Activated naive CD4-positive, alpha-beta T cell treated with anti-CD3 and anti-CD28 coated beads, Interleukin-2, amount 50 U/mL, for 24 hours (primary cell): ENCODE measurements around the gene PTPN11.

Experiments used
- H3K27ac Mint-ChIP-seq: one replicate; pipeline ENCODE4 v1.8.0; 2021; ENCODE audit warnings: mild to moderate bottlenecking, mixed read lengths
- H3K27me3 Mint-ChIP-seq: one replicate; pipeline ENCODE4 v1.8.0; 2021; ENCODE audit warnings: mixed read lengths
- H3K36me3 Mint-ChIP-seq: one replicate; pipeline ENCODE4 v1.8.0; 2021; ENCODE audit warnings: mixed read lengths
- H3K4me1 Mint-ChIP-seq: one replicate; pipeline ENCODE4 v1.8.0; 2021; ENCODE audit warnings: mixed read lengths
- H3K4me3 Mint-ChIP-seq: one replicate; pipeline ENCODE4 v1.8.0; 2021; ENCODE audit warnings: mild to moderate bottlenecking, mixed read lengths
- H3K9me3 Mint-ChIP-seq: one replicate; pipeline ENCODE4 v1.8.0; 2021; ENCODE audit warnings: mixed read lengths

PTPN11 gene

GRCh38 chr12:112532106-112532505, 113.4 kb downstream of the PTPN11 start:
- Mint-ChIP-seq H3K27ac (no peak overlapping the region), H3K36me3 (no peaks in the 10 kb centered on the region), H3K4me1 (no peaks in the 10 kb centered on the region), H3K9me3 (no peaks in the 10 kb centered on the region), H3K27me3 (peaks cover 4% of the 10 kb centered on the region), H3K4me3 (no peak overlapping the region)

- Mint-ChIP-seq H3K4me3 (no peak overlapping the region), H3K27ac (no peak overlapping the region), H3K36me3 (no peaks in the 10 kb centered on the region), H3K4me1 (peaks cover 6% of the 10 kb centered on the region), H3K27me3 (peaks cover 4% of the 10 kb centered on the region), H3K9me3 (no peaks in the 10 kb centered on the region)
Measured at GRCh38 chr12:112533528-112533927, 114.8 kb downstream of the PTPN11 start.

GRCh38 chr12:112535017-112535416, 116.3 kb downstream of the PTPN11 start:
- Mint-ChIP-seq H3K27me3 (peaks cover 4% of the 10 kb centered on the region), H3K4me3 (no peak overlapping the region), H3K36me3 (no peaks in the 10 kb centered on the region), H3K4me1 (peaks cover 8% of the 10 kb centered on the region), H3K9me3 (no peaks in the 10 kb centered on the region), H3K27ac (no peak overlapping the region)

- Mint-ChIP-seq H3K4me3 (no peak overlapping the region), H3K27ac (no peak overlapping the region), H3K9me3 (no peaks in the 10 kb centered on the region), H3K27me3 (peaks cover 4% of the 10 kb centered on the region), H3K36me3 (no peaks in the 10 kb centered on the region), H3K4me1 (peaks cover 8% of the 10 kb centered on the region)
Measured at GRCh38 chr12:112535637-112536366, 117.1 kb downstream of the PTPN11 start.

GRCh38 chr12:112536367-112536730, 117.6 kb downstream of the PTPN11 start:
- H3K4me1 Mint-ChIP-seq = peaks cover 8% of the 10 kb centered on the region
- peaks cover 4% of the 10 kb centered on the region for H3K27me3 Mint-ChIP-seq
- no peaks in the 10 kb centered on the region for H3K9me3 Mint-ChIP-seq
- no peak overlapping the region for H3K27ac Mint-ChIP-seq
- no peak overlapping the region for H3K4me3 Mint-ChIP-seq
- no peaks in the 10 kb centered on the region for H3K36me3 Mint-ChIP-seq

GRCh38 chr12:112537710-112538396, 119.1 kb downstream of the PTPN11 start:
- no peak overlapping the region for H3K4me3 Mint-ChIP-seq
- no peaks in the 10 kb centered on the region for H3K36me3 Mint-ChIP-seq
- H3K27me3 Mint-ChIP-seq = peaks cover 4% of the 10 kb centered on the region
- no peaks in the 10 kb centered on the region for H3K9me3 Mint-ChIP-seq
- peaks cover 8% of the 10 kb centered on the region for H3K4me1 Mint-ChIP-seq
- H3K27ac Mint-ChIP-seq = peak overlapping the region; percentile 43

GRCh38 chr12:112538740-112539139, 120.0 kb downstream of the PTPN11 start:
- Mint-ChIP-seq H3K9me3 (no peaks in the 10 kb centered on the region), H3K36me3 (no peaks in the 10 kb centered on the region), H3K4me1 (peaks cover 8% of the 10 kb centered on the region), H3K27me3 (peaks cover 6% of the 10 kb centered on the region), H3K27ac (no peak overlapping the region), H3K4me3 (no peak overlapping the region)

- Mint-ChIP-seq H3K4me3 (no peak overlapping the region), H3K9me3 (no peaks in the 10 kb centered on the region), H3K27me3 (peaks cover 8% of the 10 kb centered on the region), H3K4me1 (peaks cover 8% of the 10 kb centered on the region), H3K27ac (no peak overlapping the region), H3K36me3 (no peaks in the 10 kb centered on the region)
Measured at GRCh38 chr12:112539221-112539620, 120.5 kb downstream of the PTPN11 start.

- Mint-ChIP-seq H3K27ac (no peak overlapping the region), H3K4me3 (no peak overlapping the region), H3K4me1 (peaks cover 8% of the 10 kb centered on the region), H3K36me3 (no peaks in the 10 kb centered on the region), H3K27me3 (peaks cover 4% of the 10 kb centered on the region), H3K9me3 (no peaks in the 10 kb centered on the region)
Measured at GRCh38 chr12:112540021-112540420, 121.3 kb downstream of the PTPN11 start.

GRCh38 chr12:112543751-112544150, 125.0 kb downstream of the PTPN11 start:
- H3K4me1 Mint-ChIP-seq = peaks cover 3% of the 10 kb centered on the region
- H3K4me3 Mint-ChIP-seq = no peak overlapping the region
- H3K9me3 Mint-ChIP-seq = no peaks in the 10 kb centered on the region
- peaks cover 5% of the 10 kb centered on the region for H3K27me3 Mint-ChIP-seq
- H3K36me3 Mint-ChIP-seq = no peaks in the 10 kb centered on the region
- H3K27ac Mint-ChIP-seq = no peak overlapping the region

- H3K27ac Mint-ChIP-seq = no peak overlapping the region
- no peaks in the 10 kb centered on the region for H3K4me1 Mint-ChIP-seq
- H3K4me3 Mint-ChIP-seq = no peak overlapping the region
- no peaks in the 10 kb centered on the region for H3K9me3 Mint-ChIP-seq
- H3K27me3 Mint-ChIP-seq = peaks cover 14% of the 10 kb centered on the region
- no peaks in the 10 kb centered on the region for H3K36me3 Mint-ChIP-seq
Measured at GRCh38 chr12:112546339-112546738, 127.6 kb downstream of the PTPN11 start.

- Mint-ChIP-seq H3K9me3 (no peaks in the 10 kb centered on the region), H3K27me3 (peaks cover 14% of the 10 kb centered on the region), H3K27ac (no peak overlapping the region), H3K4me3 (no peak overlapping the region), H3K4me1 (no peaks in the 10 kb centered on the region), H3K36me3 (no peaks in the 10 kb centered on the region)
Measured at GRCh38 chr12:112546996-112547395, 128.2 kb downstream of the PTPN11 start.

- Mint-ChIP-seq H3K9me3 (peaks cover 7% of the 10 kb centered on the region), H3K27ac (no peak overlapping the region), H3K36me3 (no peaks in the 10 kb centered on the region), H3K4me1 (no peaks in the 10 kb centered on the region), H3K27me3 (peaks cover 15% of the 10 kb centered on the region), H3K4me3 (no peak overlapping the region)
Measured at GRCh38 chr12:112549031-112549430, 130.3 kb downstream of the PTPN11 start.

- Mint-ChIP-seq H3K4me1 (no peaks in the 10 kb centered on the region), H3K4me3 (no peak overlapping the region), H3K27me3 (peaks cover 18% of the 10 kb centered on the region), H3K9me3 (peaks cover 7% of the 10 kb centered on the region), H3K36me3 (no peaks in the 10 kb centered on the region), H3K27ac (no peak overlapping the region)
Measured at GRCh38 chr12:112551681-112552080, 132.9 kb downstream of the PTPN11 start.

- H3K4me3 Mint-ChIP-seq = no peak overlapping the region
- H3K36me3 Mint-ChIP-seq = no peaks in the 10 kb centered on the region
- no peak overlapping the region for H3K27ac Mint-ChIP-seq
- H3K4me1 Mint-ChIP-seq = no peaks in the 10 kb centered on the region
- H3K27me3 Mint-ChIP-seq = peaks cover 9% of the 10 kb centered on the region
- H3K9me3 Mint-ChIP-seq = peaks cover 11% of the 10 kb centered on the region
Measured at GRCh38 chr12:112555621-112556233, 137.0 kb downstream of the PTPN11 start.

GRCh38 chr12:112557951-112558630, 139.3 kb downstream of the PTPN11 start:
- no peaks in the 10 kb centered on the region for H3K4me1 Mint-ChIP-seq
- no peak overlapping the region for H3K4me3 Mint-ChIP-seq
- peaks cover 5% of the 10 kb centered on the region for H3K9me3 Mint-ChIP-seq
- no peaks in the 10 kb centered on the region for H3K36me3 Mint-ChIP-seq
- H3K27me3 Mint-ChIP-seq = peaks cover 4% of the 10 kb centered on the region
- no peak overlapping the region for H3K27ac Mint-ChIP-seq
